H54 (cell line): ENCODE measurements around the gene SEC14L5.
"Not testable (repeated sequence)": the region's sequence is repeated elsewhere in the genome, so short reads cannot be mapped to it uniquely, and the experiment has no call there.

Experiments used
- DNase-seq: peaks from one replicate; pipeline ENCODE4 v3.0.0; 2011; ENCODE audit warnings: low spot score, mixed read lengths; ENCODE audit not compliant: insufficient read length
- FAIRE-seq: peaks from 3 replicates; lab custom pipeline; 2011; peaks lifted over from hg19 to GRCh38; lab: Jason Lieb, UNC
- POLR2A ChIP-seq: IDR thresholded peaks from 2 replicates; pipeline ENCODE4 v1.6.1; 2011; ENCODE audit warnings: low read depth, mild to moderate bottlenecking, low read length

SEC14L5 gene

GRCh38 chr16:4922721-4923342 is 35.3 kb upstream of the SEC14L5 start:
- DNase-seq: no peak
- TF ChIP-seq POLR2A: no peak
- no peak for FAIRE-seq

GRCh38 chr16:4923853-4924252 is 34.3 kb upstream of the SEC14L5 start:
- DNase-seq: no peak
- TF ChIP-seq POLR2A: no peak
- no peak for FAIRE-seq

GRCh38 chr16:4924593-4925292 is 33.4 kb upstream of the SEC14L5 start:
- DNase-seq: no peak
- no peak for FAIRE-seq
- TF ChIP-seq POLR2A: no peak

- FAIRE-seq: no peak
- DNase-seq: no peak
- TF ChIP-seq POLR2A: no peak
These were observed 32.9 kb upstream of the SEC14L5 start for GRCh38 chr16:4925293-4925607.

GRCh38 chr16:4925791-4926190 is 32.3 kb upstream of the SEC14L5 start:
- DNase-seq: no peak
- TF ChIP-seq POLR2A: no peak
- FAIRE-seq: no peak

- DNase-seq (no peak), FAIRE-seq (no peak)
- TF ChIP-seq POLR2A: no peak
These were observed 31.2 kb upstream of the SEC14L5 start for GRCh38 chr16:4926928-4927327.

- TF ChIP-seq POLR2A: no peak
- FAIRE-seq: no peak
These were observed 30.5 kb upstream of the SEC14L5 start for GRCh38 chr16:4927661-4928060.

GRCh38 chr16:4928227-4928626 is 29.9 kb upstream of the SEC14L5 start:
- no peak for TF ChIP-seq POLR2A
- FAIRE-seq (no peak), DNase-seq (no peak)

More at GRCh38 chr16:4927661-4928060, 30.5 kb upstream of the SEC14L5 start:
- no peak for DNase-seq

- FAIRE-seq, DNase-seq: not testable (repeated sequence)
These were observed 28.5 kb upstream of the SEC14L5 start for GRCh38 chr16:4929619-4930018.

- no peak for FAIRE-seq
- no peak for TF ChIP-seq POLR2A
- DNase-seq: no peak
These were observed 26.7 kb upstream of the SEC14L5 start for GRCh38 chr16:4931381-4931780.

- no peak for TF ChIP-seq POLR2A
- DNase-seq (no peak), FAIRE-seq (no peak)
These were observed 24.7 kb upstream of the SEC14L5 start for GRCh38 chr16:4933433-4933832.

GRCh38 chr16:4933871-4934395 is 24.2 kb upstream of the SEC14L5 start:
- no peak for FAIRE-seq
- no peak for TF ChIP-seq POLR2A

GRCh38 chr16:4934591-4934990 is 23.5 kb upstream of the SEC14L5 start:
- DNase-seq (no peak), FAIRE-seq (no peak)
- no peak for TF ChIP-seq POLR2A

More at GRCh38 chr16:4933871-4934395, 24.2 kb upstream of the SEC14L5 start:
- DNase-seq: no peak

- DNase-seq (no peak), FAIRE-seq (no peak)
These were observed 22.8 kb upstream of the SEC14L5 start for GRCh38 chr16:4935241-4935855.

More at GRCh38 chr16:4935241-4935855, 22.8 kb upstream of the SEC14L5 start:
- no peak for TF ChIP-seq POLR2A
